OCI-LY7 (cell line): ENCODE data around the gene ADPRHL1. TPM values are rescaled to one million over a fixed set of nuclear protein-coding genes. Genes with fewer than 3 reads are reported as not detected.

Experiments
- BruUV-seq: library from RNA; stranded (reverse); fragments of 400-500 nt; replicated peaks from 2 replicates; lab custom pipeline; 2021; lab: Mats Ljungman, UMichigan
- CTCF ChIA-PET: fragments of 300-600 bp; sonication (Branson Sonifier 250); formaldehyde crosslinking; loops from one replicate; lab custom pipeline; 2022; ENCODE audit warnings: antibody characterized with exemption; ENCODE audit not compliant: unreplicated experiment; lab: Charles Lee
- POLR2A ChIA-PET: fragments of 300-600 bp; sonication (Branson Sonifier 250); formaldehyde crosslinking; loops from one replicate; lab custom pipeline; 2022; ENCODE audit warnings: antibody characterized with exemption; lab: Charles Lee
- DNase-seq: peaks from one replicate; pipeline ENCODE4 v3.0.0-alpha.2; 2015; ENCODE audit warnings: low spot score
- H2AFZ ChIP-seq: fragments of 200-600 bp; sonication (generic), shearing (Covaris generic); 2 replicates; pipeline ENCODE4 v1.6.1; 2014; ENCODE audit warnings: mild to moderate bottlenecking, antibody characterized with exemption, low read length, moderate library complexity
- H3K27ac ChIP-seq: fragments of 200-600 bp; sonication (generic); 2 replicates; pipeline ENCODE4 v1.5.1; 2014; ENCODE audit warnings: mixed run types, low read depth, mild to moderate bottlenecking, moderate library complexity, low read length, inconsistent platforms; ENCODE audit not compliant: poor library complexity, severe bottlenecking
- H3K36me3 ChIP-seq: fragments of 200-600 bp; sonication (generic); 2 replicates; pipeline ENCODE4 v1.6.1; 2014; ENCODE audit warnings: mild to moderate bottlenecking, antibody characterized with exemption, low read length, moderate library complexity, mixed read lengths; ENCODE audit not compliant: insufficient read depth
- H3K4me1 ChIP-seq: fragments of 200-600 bp; sonication (generic); 2 replicates; pipeline ENCODE4 v1.5.1; 2014; ENCODE audit warnings: mild to moderate bottlenecking, low read length; ENCODE audit not compliant: insufficient read depth, poor library complexity, severe bottlenecking
- H3K4me2 ChIP-seq: fragments of 200-600 bp; sonication (generic); 2 replicates; pipeline ENCODE4 v1.6.1; 2014; ENCODE audit warnings: mild to moderate bottlenecking, low read length
- H3K4me3 ChIP-seq: fragments of 200-600 bp; sonication (generic); 2 replicates; pipeline ENCODE4 v1.5.1; 2014; ENCODE audit warnings: mild to moderate bottlenecking, low read depth, low read length; ENCODE audit not compliant: poor library complexity, severe bottlenecking
- H3K79me2 ChIP-seq: fragments of 200-600 bp; sonication (generic); 2 replicates; pipeline ENCODE4 v1.6.1; 2016; ENCODE audit warnings: low read depth, mild to moderate bottlenecking, low read length, moderate library complexity, mixed read lengths; ENCODE audit not compliant: insufficient read depth
- H3K9me2 ChIP-seq: fragments of 200-600 bp; sonication (generic); 2 replicates; pipeline ENCODE4 v1.6.1; 2016; ENCODE audit warnings: mild to moderate bottlenecking, low read length, mixed read lengths; ENCODE audit not compliant: insufficient read depth
- H3K9me3 ChIP-seq: fragments of 200-600 bp; sonication (generic); 2 replicates; pipeline ENCODE4 v1.6.1; 2014; ENCODE audit warnings: mild to moderate bottlenecking, mixed run types, low read length, mixed read lengths
- H4K20me1 ChIP-seq: fragments of 200-600 bp; sonication (generic); 2 replicates; pipeline ENCODE4 v1.6.1; 2014; ENCODE audit warnings: mild to moderate bottlenecking, antibody characterized with exemption, low read length, moderate library complexity, mixed read lengths; ENCODE audit not compliant: insufficient read depth
- EZH2phosphoT487 ChIP-seq: fragments of 200-600 bp; sonication (generic); IDR thresholded peaks from 2 replicates; pipeline ENCODE4 v1.6.1; 2018; ENCODE audit warnings: low read depth, borderline replicate concordance, mild to moderate bottlenecking, mixed run types, antibody characterized with exemption, low read length, moderate library complexity, mixed read lengths
- intact Hi-C: fragments of 100-400 bp; cut with micrococcal nuclease; formaldehyde crosslinking; loops from one replicate; pipeline ENCODE4 v1.10.0; 2022; ENCODE audit not compliant: unreplicated experiment
- total RNA-seq, 2 experiments: library from RNA; depleted of rRNA in 1 of 2; stranded (reverse); fragments of >200 nt in 1 of 2; shearing (Covaris generic) in 1 of 2; gene quantifications; 2 replicates each; pipeline ENCODE4 v1.2.3, GENCODE V29; 2014 to 2022
- TF ChIP-seq, protein P1 (sequence below): fragments of 200-600 bp; sonication (generic); conservative IDR thresholded peaks from 2 replicates; pipeline ENCODE4 v1.5.1; 2014; ENCODE audit warnings: mild to moderate bottlenecking, antibody characterized with exemption, low read length, moderate library complexity, mixed read lengths

The ADPRHL1 gene
- total RNA-seq, 2 experiments from 2014 or later, result 2.5 to 6.2 TPM

- Histone ChIP-seq H3K4me1 (peaks cover 18% of the 10 kb centered on the region), H3K9me2 (no peaks in the 10 kb centered on the region), H3K27ac (no peak overlapping the region), H3K4me3 (no peak overlapping the region), H2AFZ (no peak overlapping the region), H3K9me3 (no peaks in the 10 kb centered on the region), H3K4me2 (no peak overlapping the region), H3K36me3 (no peaks in the 10 kb centered on the region), H4K20me1 (no peaks in the 10 kb centered on the region), H3K79me2 (no peaks in the 10 kb centered on the region)
- CTCF ChIA-PET, result no interaction called here
- no peak for DNase-seq
- POLR2A ChIA-PET, result no interaction called here
- intact Hi-C loops, result no loop called here
- BruUV-seq, result no TSS peak
- TF ChIP-seq, protein P1, sequence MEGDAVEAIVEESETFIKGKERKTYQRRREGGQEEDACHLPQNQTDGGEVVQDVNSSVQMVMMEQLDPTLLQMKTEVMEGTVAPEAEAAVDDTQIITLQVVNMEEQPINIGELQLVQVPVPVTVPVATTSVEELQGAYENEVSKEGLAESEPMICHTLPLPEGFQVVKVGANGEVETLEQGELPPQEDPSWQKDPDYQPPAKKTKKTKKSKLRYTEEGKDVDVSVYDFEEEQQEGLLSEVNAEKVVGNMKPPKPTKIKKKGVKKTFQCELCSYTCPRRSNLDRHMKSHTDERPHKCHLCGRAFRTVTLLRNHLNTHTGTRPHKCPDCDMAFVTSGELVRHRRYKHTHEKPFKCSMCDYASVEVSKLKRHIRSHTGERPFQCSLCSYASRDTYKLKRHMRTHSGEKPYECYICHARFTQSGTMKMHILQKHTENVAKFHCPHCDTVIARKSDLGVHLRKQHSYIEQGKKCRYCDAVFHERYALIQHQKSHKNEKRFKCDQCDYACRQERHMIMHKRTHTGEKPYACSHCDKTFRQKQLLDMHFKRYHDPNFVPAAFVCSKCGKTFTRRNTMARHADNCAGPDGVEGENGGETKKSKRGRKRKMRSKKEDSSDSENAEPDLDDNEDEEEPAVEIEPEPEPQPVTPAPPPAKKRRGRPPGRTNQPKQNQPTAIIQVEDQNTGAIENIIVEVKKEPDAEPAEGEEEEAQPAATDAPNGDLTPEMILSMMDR, result no peak
- TF ChIP-seq EZH2phosphoT487, result no peak
Measured at GRCh38 chr13:113411216-113412023, 41.9 kb downstream of the ADPRHL1 start.

DNA sequence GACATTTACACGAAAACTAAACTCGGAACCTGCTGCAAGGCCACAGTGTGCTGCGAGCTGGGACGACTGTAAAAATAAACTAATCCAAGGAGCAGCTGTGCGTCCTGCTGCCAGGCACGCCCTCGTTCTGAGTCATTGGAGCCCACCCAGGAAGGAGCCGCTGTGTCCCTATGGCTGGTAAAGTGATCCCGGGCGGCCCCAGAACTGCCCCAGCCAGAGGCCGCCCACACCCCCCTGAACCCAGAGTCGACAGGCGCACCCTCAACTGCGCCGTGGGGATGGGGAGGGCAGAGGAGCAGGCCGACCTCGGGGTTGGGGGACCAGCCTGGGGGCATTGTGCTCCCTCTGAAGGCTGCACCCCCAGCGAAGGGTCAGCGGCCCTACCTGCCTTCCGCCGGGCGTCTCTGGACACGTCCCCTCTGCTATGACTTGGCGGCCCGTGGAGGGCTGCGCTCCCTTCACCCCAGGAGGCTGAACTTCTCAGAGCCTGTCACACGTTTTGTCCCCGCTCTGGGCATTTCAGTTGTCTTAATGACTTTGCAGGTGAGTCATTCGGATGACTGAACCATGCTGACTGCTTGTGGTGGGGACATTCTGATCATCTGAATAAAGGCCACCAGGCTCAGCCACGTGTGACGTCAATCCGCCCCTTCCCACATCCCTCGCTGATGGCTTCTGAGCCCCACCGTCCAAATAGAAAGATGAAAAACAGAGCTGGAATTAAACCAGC lies 42.7 kb downstream of the ADPRHL1 start:
- intact Hi-C loops, result no loop called here
- Histone ChIP-seq H3K36me3 (no peaks in the 10 kb centered on the region), H3K9me2 (no peaks in the 10 kb centered on the region), H3K79me2 (no peaks in the 10 kb centered on the region), H3K4me3 (no peak overlapping the region), H3K4me1 (peaks cover 18% of the 10 kb centered on the region), H2AFZ (no peak overlapping the region), H4K20me1 (no peaks in the 10 kb centered on the region), H3K4me2 (no peak overlapping the region), H3K27ac (no peak overlapping the region), H3K9me3 (no peaks in the 10 kb centered on the region)
- DNase-seq, result no peak
- POLR2A ChIA-PET, result interaction anchor here (0.6 kb wide), 1 partner anchor 31 kb away, joined by 4 read pairs; no protein-coding TSS in a partner anchor
- TF ChIP-seq, protein P1, result no peak
- no peak for TF ChIP-seq EZH2phosphoT487
- no TSS peak for BruUV-seq
- CTCF ChIA-PET, result no interaction called here

GRCh38 chr13:113408562-113408961 lies 44.7 kb downstream of the ADPRHL1 start:
- intact Hi-C loops, result no loop called here
- Histone ChIP-seq H3K4me2 (no peak overlapping the region), H3K4me1 (peaks cover 18% of the 10 kb centered on the region), H3K36me3 (no peaks in the 10 kb centered on the region), H4K20me1 (no peaks in the 10 kb centered on the region), H3K9me2 (no peaks in the 10 kb centered on the region), H3K79me2 (no peaks in the 10 kb centered on the region), H3K4me3 (no peak overlapping the region), H3K27ac (no peak overlapping the region), H2AFZ (no peak overlapping the region), H3K9me3 (no peaks in the 10 kb centered on the region)
- ChIA-PET CTCF (no interaction called here), POLR2A (no interaction called here)
- DNase-seq, result no peak
- BruUV-seq, result no TSS peak
- TF ChIP-seq EZH2phosphoT487, result no peak
- TF ChIP-seq, protein P1, result no peak
